Activated CD8-positive, alpha-beta T cell treated with anti-CD3 and anti-CD28 coated beads, Interleukin-2, amount 10 ng/mL, durations not matched to agents 7 days and 5 days (primary cell): Measurements from ENCODE around the gene MRPS24. TPM values are rescaled to one million over a fixed set of nuclear protein-coding genes. Genes with fewer than 3 reads are reported as not detected.
"Not testable (repeated sequence)": the region's sequence is repeated elsewhere in the genome, so short reads cannot be mapped to it uniquely, and the experiment has no call there.

ENCODE experiments used
- ATAC-seq: fragments of 150-1000 bp; cut with Tn5 transposase; one replicate; pipeline ENCODE4 v1.10.0; 2021; ENCODE audit warnings: moderate library complexity
- CTCF ChIA-PET: fragments of 350-600 bp; sonication (Branson Sonifier 250); formaldehyde crosslinking; loops from one replicate; lab custom pipeline; 2021; ENCODE audit warnings: antibody characterized with exemption; lab: Charles Lee
- POLR2A ChIA-PET: fragments of 350-600 bp; sonication (Branson Sonifier 250); formaldehyde crosslinking; loops from one replicate; lab custom pipeline; 2021; ENCODE audit warnings: antibody characterized with exemption; lab: Charles Lee
- DNase-seq: peaks from one replicate; pipeline ENCODE4 v3.0.0-alpha.2; 2020
- H3K27ac Mint-ChIP-seq: one replicate; pipeline ENCODE4 v1.8.0; 2021; ENCODE audit warnings: mild to moderate bottlenecking, mixed read lengths
- H3K27me3 Mint-ChIP-seq: one replicate; pipeline ENCODE4 v1.8.0; 2021; ENCODE audit warnings: low read depth, mixed read lengths
- H3K36me3 Mint-ChIP-seq: one replicate; pipeline ENCODE4 v1.8.0; 2021; ENCODE audit warnings: low read depth, mixed read lengths
- H3K4me1 Mint-ChIP-seq: one replicate; pipeline ENCODE4 v1.8.0; 2021; ENCODE audit warnings: low read depth, mixed read lengths
- H3K4me3 Mint-ChIP-seq: one replicate; pipeline ENCODE4 v1.8.0; 2021; ENCODE audit warnings: mild to moderate bottlenecking, mixed read lengths
- H3K9me3 Mint-ChIP-seq: one replicate; pipeline ENCODE4 v1.8.0; 2022; ENCODE audit warnings: mixed read lengths; ENCODE audit not compliant: insufficient read depth
- total RNA-seq, 2 experiments: library from RNA; stranded (reverse); gene quantifications; one replicate each; pipeline ENCODE4 v1.2.3, GENCODE V29; 2021

MRPS24 gene
- total RNA-seq, 2 experiments from 2014 or later = 88.5 to 91.3 TPM

- H3K27me3 Mint-ChIP-seq = peaks cover 18% of the 10 kb centered on the region
- H3K4me3 Mint-ChIP-seq, H3K9me3 Mint-ChIP-seq, DNase-seq, H3K27ac Mint-ChIP-seq, ATAC-seq, POLR2A ChIA-PET: not testable (repeated sequence)
- peaks cover 17% of the 10 kb centered on the region for H3K4me1 Mint-ChIP-seq
- peaks cover 10% of the 10 kb centered on the region for H3K36me3 Mint-ChIP-seq
- CTCF ChIA-PET = interaction anchor here (1.0 to 1.1 kb wide), 3 partner anchors 8 to 33 kb away, joined by 3 to 5 read pairs (median 3); no protein-coding TSS in a partner anchor
Measured at GRCh38 chr7:43830917-43831316, 38.4 kb downstream of the MRPS24 start.

GRCh38 chr7:43825391-43825808 lies 43.9 kb downstream of the MRPS24 start:
- H3K27ac Mint-ChIP-seq = no peak overlapping the region
- H3K4me1 Mint-ChIP-seq = peaks cover 3% of the 10 kb centered on the region
- POLR2A ChIA-PET = no interaction called here
- no peak for DNase-seq
- CTCF ChIA-PET = interaction anchor here (0.9 to 5.2 kb wide), 5 partner anchors 9 to 242 kb away, joined by 3 to 42 read pairs (median 4); partner anchors contain the start of gene STK17A
- H3K36me3 Mint-ChIP-seq = no peaks in the 10 kb centered on the region
- H3K4me3 Mint-ChIP-seq = no peak overlapping the region
- no peaks in the 10 kb centered on the region for H3K9me3 Mint-ChIP-seq
- H3K27me3 Mint-ChIP-seq = peaks cover 36% of the 10 kb centered on the region
- ATAC-seq = no peak

- ChIA-PET CTCF (interaction anchor here (0.9 to 5.2 kb wide), 5 partner anchors 10 to 242 kb away, joined by 3 to 42 read pairs (median 4); partner anchors contain the start of gene STK17A), POLR2A (no interaction called here)
- Mint-ChIP-seq H3K36me3 (no peaks in the 10 kb centered on the region), H3K4me3 (no peak overlapping the region), H3K9me3 (no peaks in the 10 kb centered on the region), H3K4me1 (peaks cover 3% of the 10 kb centered on the region), H3K27me3 (peaks cover 39% of the 10 kb centered on the region), H3K27ac (no peak overlapping the region)
- no peak for DNase-seq
- ATAC-seq = no peak
Measured at GRCh38 chr7:43824963-43825362, 44.4 kb downstream of the MRPS24 start.

- POLR2A ChIA-PET, H3K36me3 Mint-ChIP-seq, H3K9me3 Mint-ChIP-seq, H3K4me1 Mint-ChIP-seq, DNase-seq, H3K27ac Mint-ChIP-seq, ATAC-seq, H3K4me3 Mint-ChIP-seq: not testable (repeated sequence)
- peaks cover 41% of the 10 kb centered on the region for H3K27me3 Mint-ChIP-seq
- CTCF ChIA-PET = interaction anchor here (0.9 to 5.2 kb wide), 5 partner anchors 10 to 241 kb away, joined by 3 to 42 read pairs (median 4); partner anchors contain the start of gene STK17A
Measured at GRCh38 chr7:43824513-43824912, 44.8 kb downstream of the MRPS24 start.

- no peak overlapping the region for H3K4me3 Mint-ChIP-seq
- CTCF ChIA-PET = interaction anchor here (1.2 to 2.6 kb wide), 2 partner anchors 11 to 20 kb away, joined by 3 to 6 read pairs; no protein-coding TSS in a partner anchor
- no peak overlapping the region for H3K27ac Mint-ChIP-seq
- H3K36me3 Mint-ChIP-seq = no peaks in the 10 kb centered on the region
- no peaks in the 10 kb centered on the region for H3K9me3 Mint-ChIP-seq
- ATAC-seq = no peak
- H3K27me3 Mint-ChIP-seq = peaks cover 43% of the 10 kb centered on the region
- POLR2A ChIA-PET = no interaction called here
- H3K4me1 Mint-ChIP-seq = peaks cover 3% of the 10 kb centered on the region
- DNase-seq = no peak
Measured at GRCh38 chr7:43823941-43824340, 45.4 kb downstream of the MRPS24 start.

DNA sequence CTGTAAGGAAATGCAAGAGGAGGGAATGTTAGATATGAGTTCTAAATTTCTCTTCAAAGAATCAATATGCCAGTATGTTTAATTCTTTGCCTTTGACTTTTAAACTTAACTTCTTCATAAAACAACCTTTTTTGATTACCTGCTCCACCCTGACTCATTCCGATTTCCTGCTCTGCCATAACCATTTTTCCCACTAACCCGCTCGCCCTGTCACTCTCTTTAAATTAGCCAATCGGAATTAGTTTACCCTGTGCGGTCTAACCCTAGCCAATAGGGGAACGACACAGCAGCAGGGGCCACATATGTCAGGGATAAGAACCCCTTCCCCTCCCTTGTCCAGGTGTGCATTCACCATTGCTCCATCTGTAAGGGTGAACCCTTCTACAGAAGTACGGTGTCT lies 45.9 kb downstream of the MRPS24 start:
- POLR2A ChIA-PET = not testable (repeated sequence)
- CTCF ChIA-PET = interaction anchor here (2.6 kb wide), 1 partner anchor 11 kb away, joined by 6 read pairs; no protein-coding TSS in a partner anchor

More for the DNA sequence above, 45.9 kb downstream of the MRPS24 start:
- DNase-seq, H3K9me3 Mint-ChIP-seq, ATAC-seq, H3K4me1 Mint-ChIP-seq, H3K36me3 Mint-ChIP-seq, H3K4me3 Mint-ChIP-seq, H3K27ac Mint-ChIP-seq: not testable (repeated sequence)
- peaks cover 45% of the 10 kb centered on the region for H3K27me3 Mint-ChIP-seq

Other genes with a start within 250 kb of the MRPS24 start
- 10 to 100 TPM; 52.0 to 52.7 TPM for gene COA1, start 140.0 kb downstream of the MRPS24 start, total RNA-seq
- gene BLVRA, start 110.8 kb downstream of the MRPS24 start, total RNA-seq = 10 to 100 TPM; 25.7 to 29.2 TPM
- 10 to 100 TPM; 24.1 to 24.7 TPM for gene URGCP, start 37.1 kb upstream of the MRPS24 start, total RNA-seq
- gene UBE2D4, start 56.9 kb upstream of the MRPS24 start, total RNA-seq = 1 to 10 TPM; 6.3 to 6.8 TPM
- not detected for gene SPDYE1, start 128.4 kb upstream of the MRPS24 start, total RNA-seq
- gene DBNL, start 175.2 kb upstream of the MRPS24 start, total RNA-seq = 100 to 1,000 TPM; 165 to 166 TPM
- under 1 TPM; 0.34 to 0.68 TPM for gene PGAM2, start 196.1 kb upstream of the MRPS24 start, total RNA-seq
- gene POLM, start 213.0 kb upstream of the MRPS24 start, total RNA-seq = 10 to 100 TPM; 37.3 to 37.9 TPM
- 10 to 100 TPM; 13.0 to 15.7 TPM for gene AEBP1, start 234.8 kb upstream of the MRPS24 start, total RNA-seq